Thyroid gland (tissue), 4 donors: ENCODE results near the gene SEPTIN8. TPM values are rescaled to one million over a fixed set of nuclear protein-coding genes. Genes with fewer than 3 reads are reported as not detected.

Experiments
- DNase-seq, 2 donors: peaks; one replicate each; pipeline ENCODE4 v3.0.0-alpha.2; 2019
- H3K27ac ChIP-seq, 3 donors: fragments of 200-600 bp; sonication (generic); 1 replicate in 2 of 3; 2 replicates in 1 of 3; pipeline ENCODE4 v1.5.1; 2016 to 2019; ENCODE audit warnings: mild to moderate bottlenecking in 1 of 3, moderate library complexity in 1 of 3
- H3K27me3 ChIP-seq: fragments of 200-600 bp; sonication (generic); one replicate; pipeline ENCODE4 v1.5.1; 2019
- H3K36me3 ChIP-seq, 2 donors: fragments of 200-600 bp; sonication (generic); one replicate each; pipeline ENCODE4 v1.5.1; 2016 to 2019
- H3K4me1 ChIP-seq, 2 donors: fragments of 200-600 bp; sonication (generic); one replicate each; pipeline ENCODE4 v1.5.1; 2017 to 2019
- H3K4me3 ChIP-seq, 3 donors: fragments of 200-600 bp; sonication (generic); replicated peaks in 1 of 3; 1 replicate in 2 of 3; 2 replicates in 1 of 3; pipeline ENCODE4 v1.5.1; 2016; ENCODE audit warnings: mild to moderate bottlenecking in 1 of 3
- H3K9me3 ChIP-seq: fragments of 200-600 bp; sonication (generic); one replicate; pipeline ENCODE4 v1.5.1; 2017
- CTCF ChIP-seq, 6 experiments: fragments of 200-600 bp in 3 of 6; fragments of 450-650 bp in 3 of 6; sonication (generic) in 3 of 6; IDR thresholded peaks; one replicate each; pipeline ENCODE4 v1.5.1; 2016 to 2019; ENCODE audit warnings: antibody characterized with exemption in 6 of 6, mild to moderate bottlenecking in 2 of 6, inconsistent platforms in 1 of 6, moderate library complexity in 1 of 6
- POLR2A ChIP-seq, 2 donors: fragments of 450-650 bp; IDR thresholded peaks; one replicate each; pipeline ENCODE4 v1.6.1; 2017; ENCODE audit warnings: antibody characterized with exemption in 2 of 2, mild to moderate bottlenecking in 2 of 2, moderate library complexity in 1 of 2
- WGBS, 2 donors: methylation state at CpG; one replicate each; pipeline ENCODE4 v1.1.5; 2017; 5-methylcytosine and 5-hydroxymethylcytosine counted together
- intact Hi-C: fragments of 100-400 bp; cut with DNase I; formaldehyde crosslinking; loops from one replicate; pipeline ENCODE4 v1.15.1; 2023
- total RNA-seq, 4 donors: library from RNA; depleted of rRNA; stranded (reverse); fragments of >200 nt; gene quantifications; one replicate each; pipeline ENCODE4 v1.2.3, GENCODE V29; 2016

The SEPTIN8 gene
- total RNA-seq, 4 donors from 2014 or later = 41.9 to 57.7 (median 46.7) TPM

GRCh38 chr5:132770476-132771159 lies 6.4 kb downstream of the SEPTIN8 start:
- intact Hi-C loops = no loop called here
- no peaks in the 10 kb centered on the region for H3K36me3 ChIP-seq
- DNase-seq = peak; percentile 43 to 49
- H3K4me3 ChIP-seq = no peak overlapping the region
- TF ChIP-seq POLR2A (IDR thresholded peaks at IDR 0.05) (no peak), CTCF (IDR thresholded peaks at IDR 0.05) (no peak)
- peaks cover 46 to 76% of the 10 kb centered on the region in 2 donors for H3K4me1 ChIP-seq
- H3K9me3 ChIP-seq = no peaks in the 10 kb centered on the region
- no peaks in the 10 kb centered on the region for H3K27me3 ChIP-seq
- 35 to 43% methylated on average over 7 to 8 of the region's 8 CpGs for WGBS, 2 donors
- peak overlapping the region; percentile 63 to 70 (median 69) for H3K27ac ChIP-seq

GRCh38 chr5:132768485-132768868 lies 8.6 kb downstream of the SEPTIN8 start:
- no peak overlapping the region for H3K4me3 ChIP-seq
- WGBS, 2 donors = 100% methylated on average over 3 of the region's 3 CpGs
- peaks cover 33 to 59% of the 10 kb centered on the region in 2 donors for H3K4me1 ChIP-seq
- DNase-seq = no peak
- intact Hi-C loops = no loop called here
- peaks cover 17 to 18% of the 10 kb centered on the region in 2 donors for H3K36me3 ChIP-seq
- H3K27ac ChIP-seq = no peak overlapping the region
- H3K9me3 ChIP-seq = no peaks in the 10 kb centered on the region
- TF ChIP-seq POLR2A (IDR thresholded peaks at IDR 0.05) = no peak
- TF ChIP-seq CTCF (IDR thresholded peaks at IDR 0.05) = no peak
- H3K27me3 ChIP-seq = no peaks in the 10 kb centered on the region

- WGBS, 2 donors = 14 to 24% methylated on average over 2 of the region's 2 CpGs
- intact Hi-C loops = no loop called here
- peaks cover 32 to 53% of the 10 kb centered on the region in 2 donors for H3K4me1 ChIP-seq
- H3K9me3 ChIP-seq = no peaks in the 10 kb centered on the region
- peak overlapping the region in 1 of 3 donors; percentile 11 for H3K27ac ChIP-seq
- peak; percentile 71 to 75 for DNase-seq
- no peaks in the 10 kb centered on the region for H3K27me3 ChIP-seq
- H3K36me3 ChIP-seq = peaks cover 20 to 28% of the 10 kb centered on the region in 2 donors
- H3K4me3 ChIP-seq = no peak overlapping the region
- TF ChIP-seq POLR2A (IDR thresholded peaks at IDR 0.05) = no peak
- no peak for TF ChIP-seq CTCF (IDR thresholded peaks at IDR 0.05)
Measured at GRCh38 chr5:132767150-132767549, 9.9 kb downstream of the SEPTIN8 start.

GRCh38 chr5:132766806-132767055 lies 10.3 kb downstream of the SEPTIN8 start:
- Histone ChIP-seq H3K27me3 (no peaks in the 10 kb centered on the region), H3K4me3 (no peak overlapping the region), H3K9me3 (no peaks in the 10 kb centered on the region), H3K36me3 (peaks cover 22 to 32% of the 10 kb centered on the region in 2 donors), H3K4me1 (peaks cover 27 to 49% of the 10 kb centered on the region in 2 donors), H3K27ac (no peak overlapping the region)
- DNase-seq = no peak
- TF ChIP-seq CTCF (IDR thresholded peaks at IDR 0.05) = no peak
- intact Hi-C loops = no loop called here
- 100% methylated on average over 1 of the region's 1 CpG for WGBS, 2 donors

GRCh38 chr5:132766020-132766805 lies 10.8 kb downstream of the SEPTIN8 start:
- H3K27me3 ChIP-seq = no peaks in the 10 kb centered on the region
- H3K27ac ChIP-seq = no peak overlapping the region
- no peak overlapping the region for H3K4me3 ChIP-seq
- 93 to 94% methylated on average over 14 of the region's 14 CpGs for WGBS, 2 donors
- TF ChIP-seq CTCF (IDR thresholded peaks at IDR 0.05) = no peak
- peaks cover 27 to 37% of the 10 kb centered on the region in 2 donors for H3K36me3 ChIP-seq
- H3K4me1 ChIP-seq = peaks cover 22 to 44% of the 10 kb centered on the region in 2 donors
- intact Hi-C loops = no loop called here
- H3K9me3 ChIP-seq = no peaks in the 10 kb centered on the region
- DNase-seq = no peak
